SW480 (cell line): Measurements from ENCODE around the gene IRF5.
"Not testable (repeated sequence)": the region's sequence is repeated elsewhere in the genome, so short reads cannot be mapped to it uniquely, and the experiment has no call there.

Experiments used
- DNase-seq: peaks from one replicate; pipeline ENCODE4 v3.0.0-alpha.2; 2016; ENCODE audit warnings: low spot score

Gene IRF5

DNA sequence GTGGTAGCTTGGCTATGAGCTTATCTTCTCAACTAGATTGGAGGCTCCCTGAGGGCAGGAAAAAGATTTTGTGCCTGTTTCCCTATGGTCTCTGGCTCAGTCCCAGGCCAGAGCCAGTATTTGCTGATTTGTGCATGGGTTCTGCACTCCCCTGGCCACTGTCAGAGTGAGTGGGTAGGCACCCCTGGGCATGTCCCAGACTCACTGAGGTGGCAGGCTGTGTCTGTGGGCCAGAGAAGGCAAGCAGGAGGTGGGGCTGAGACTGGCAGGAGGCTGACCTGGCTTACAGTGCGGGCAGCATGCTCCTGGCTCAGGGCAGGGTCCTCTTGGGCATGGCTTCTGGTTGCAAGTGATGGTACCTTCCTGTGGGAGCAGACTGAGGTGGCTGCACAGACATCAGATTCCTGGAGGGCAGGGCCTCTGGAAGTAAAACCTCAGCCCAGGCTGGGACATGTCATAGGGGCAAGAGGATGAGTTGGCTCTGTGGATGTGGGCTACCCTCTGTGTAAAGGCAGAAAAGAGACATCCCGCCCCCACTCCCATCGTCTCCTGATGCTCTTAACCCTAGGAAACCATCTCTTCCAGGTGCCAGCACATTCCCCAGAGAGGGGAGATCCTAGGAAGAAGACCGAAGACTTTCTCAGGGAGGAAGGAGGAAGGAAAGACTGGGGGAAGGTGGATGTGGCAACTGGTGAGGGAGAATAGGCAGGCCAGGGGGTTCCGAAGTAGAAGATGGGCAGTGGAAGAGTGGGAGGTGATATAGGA, 31.5 kb upstream of the IRF5 start:
- DNase-seq, result no peak

GRCh38 chr7:128906766-128907559, 30.8 kb upstream of the IRF5 start:
- DNase-seq, result no peak

DNA sequence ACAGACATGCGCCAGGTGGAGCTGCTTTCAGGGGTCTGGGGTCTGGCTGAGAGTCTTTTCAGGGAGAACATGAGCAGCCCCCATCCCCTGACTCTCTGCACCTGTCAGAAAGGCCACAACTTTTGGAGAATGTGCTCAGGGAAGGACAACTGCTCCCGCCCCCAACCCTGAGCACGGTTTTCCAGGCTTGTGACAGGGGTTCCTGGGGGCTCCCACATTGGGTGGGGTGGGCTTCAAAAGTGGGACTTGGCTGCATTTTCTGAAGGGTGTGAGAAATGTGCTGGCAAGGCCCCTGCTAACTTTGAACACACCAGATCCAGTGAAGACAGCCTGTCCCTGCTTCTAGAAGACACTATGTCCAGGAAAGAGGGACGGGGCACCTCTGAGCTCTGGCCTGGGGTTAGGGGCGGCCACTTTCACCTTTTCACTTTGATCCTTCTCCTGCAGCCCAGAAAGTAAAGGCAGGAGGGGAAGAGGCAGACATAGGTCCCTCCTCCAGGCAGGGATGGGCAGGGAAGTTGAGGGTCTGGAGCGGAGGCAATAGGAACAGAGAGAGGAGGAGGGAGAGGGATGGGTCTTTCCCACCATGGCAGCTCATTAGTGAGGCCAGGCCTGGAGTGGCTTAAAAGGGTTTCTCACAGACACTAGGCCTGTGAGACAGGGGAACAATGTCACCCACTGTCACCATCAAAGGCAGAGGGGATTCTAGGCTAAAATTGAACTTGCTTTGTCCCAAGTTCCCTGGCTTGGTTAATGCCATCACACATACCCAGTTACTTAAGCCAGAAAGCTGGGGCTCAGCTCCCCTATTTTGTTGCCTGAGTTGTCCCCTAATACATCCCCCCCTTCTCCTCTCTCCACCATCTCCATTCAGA, 28.7 kb upstream of the IRF5 start:
- DNase-seq, result no peak

GRCh38 chr7:128909625-128910568, 27.8 kb upstream of the IRF5 start:
- no peak for DNase-seq

GRCh38 chr7:128910569-128910945, 27.2 kb upstream of the IRF5 start, which contains the start of gene KCP:
Gene KCP, minus strand, starts transcription at chr7:128910709. Its CDS starts 33 bp downstream, at chr7:128910676.
- no peak for DNase-seq

DNA sequence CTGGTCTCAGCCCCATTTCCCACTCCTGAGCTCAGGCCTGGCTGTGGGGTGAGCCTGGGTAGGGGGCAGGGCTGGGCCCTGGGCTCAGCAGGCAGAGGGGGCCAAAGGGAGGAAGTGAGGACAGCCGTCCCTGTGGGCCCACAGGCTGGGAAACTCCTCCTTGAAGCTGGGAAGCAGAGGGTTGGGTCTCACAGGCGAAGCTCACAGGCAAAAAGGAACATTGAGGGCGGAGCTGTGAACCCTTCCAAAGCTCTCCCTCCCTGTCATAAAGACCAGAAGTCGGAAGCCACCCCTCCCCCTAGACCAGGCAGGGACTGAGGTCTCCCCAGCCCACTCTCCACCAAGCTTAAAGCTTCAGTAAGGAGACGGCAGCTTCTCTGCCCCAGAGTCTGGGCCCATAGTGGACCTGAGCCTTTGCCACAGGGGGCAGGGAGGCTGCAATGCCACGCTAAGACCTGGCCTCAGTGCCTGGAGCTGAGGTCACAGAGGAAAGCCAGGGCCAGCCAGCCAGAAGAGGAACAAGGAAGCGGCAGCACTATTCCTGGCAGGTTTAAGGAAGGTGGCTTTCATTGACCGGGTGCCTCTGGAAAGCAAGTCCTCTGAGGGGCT, 26.2 kb upstream of the IRF5 start:
- DNase-seq, result no peak

GRCh38 chr7:128912281-128912680, 25.4 kb upstream of the IRF5 start:
- DNase-seq, result no peak

GRCh38 chr7:128912709-128913495, 24.8 kb upstream of the IRF5 start:
- not testable (repeated sequence) for DNase-seq

DNA sequence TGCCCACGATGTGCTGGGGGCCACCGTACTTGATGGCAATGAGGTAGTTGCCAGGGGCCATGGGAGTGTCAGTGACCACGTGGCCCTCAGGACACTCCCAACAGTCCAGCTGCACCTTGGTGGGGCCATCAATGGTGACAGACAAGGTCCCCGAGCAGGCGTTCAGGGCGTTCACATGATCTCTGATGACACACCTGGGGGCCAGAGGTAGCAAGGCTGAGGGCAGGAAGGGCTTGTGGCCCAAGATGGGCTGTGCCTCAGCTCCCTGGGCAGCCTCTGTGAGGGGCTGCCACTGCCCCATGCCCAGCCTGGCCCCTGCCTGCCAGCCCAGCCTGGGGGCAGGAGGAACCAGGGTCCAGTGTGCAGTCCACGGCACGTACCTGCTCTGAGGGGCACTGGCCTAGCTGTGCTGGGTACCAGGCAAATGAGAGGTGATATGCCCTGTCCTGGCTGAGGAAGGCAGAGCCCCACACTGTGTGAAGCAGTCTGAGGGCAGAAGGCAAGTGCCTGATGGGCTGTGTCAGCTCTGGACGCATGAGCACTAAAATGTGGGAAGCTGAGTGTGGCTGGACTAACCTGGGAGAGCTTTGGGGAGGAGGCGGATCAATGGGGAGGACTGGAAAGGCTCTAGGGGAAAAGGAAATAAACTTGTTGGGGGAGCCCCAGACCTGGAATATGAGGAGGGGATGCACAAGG, 23.7 kb upstream of the IRF5 start:
- no peak for DNase-seq

- no peak for DNase-seq
These were observed 23.1 kb upstream of the IRF5 start for GRCh38 chr7:128914566-128915151.

- DNase-seq, result no peak
These were observed 22.4 kb upstream of the IRF5 start for GRCh38 chr7:128915271-128915819.

GRCh38 chr7:128915841-128916642, 21.7 kb upstream of the IRF5 start:
- no peak for DNase-seq

DNA sequence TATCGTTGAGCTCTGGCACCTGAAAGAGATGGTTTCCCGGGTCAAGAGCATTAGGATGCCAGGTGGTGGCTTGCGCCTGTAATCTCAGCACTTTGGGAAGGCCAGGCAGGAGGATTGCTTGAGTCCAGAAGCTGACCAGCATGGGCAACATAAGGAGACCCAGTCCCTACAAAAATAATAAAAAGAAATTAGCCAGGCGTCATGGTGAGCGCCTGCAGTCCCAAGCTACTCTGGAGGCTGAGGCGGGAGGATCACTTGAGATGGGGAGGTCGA, 21.1 kb upstream of the IRF5 start:
- no peak for DNase-seq

DNA sequence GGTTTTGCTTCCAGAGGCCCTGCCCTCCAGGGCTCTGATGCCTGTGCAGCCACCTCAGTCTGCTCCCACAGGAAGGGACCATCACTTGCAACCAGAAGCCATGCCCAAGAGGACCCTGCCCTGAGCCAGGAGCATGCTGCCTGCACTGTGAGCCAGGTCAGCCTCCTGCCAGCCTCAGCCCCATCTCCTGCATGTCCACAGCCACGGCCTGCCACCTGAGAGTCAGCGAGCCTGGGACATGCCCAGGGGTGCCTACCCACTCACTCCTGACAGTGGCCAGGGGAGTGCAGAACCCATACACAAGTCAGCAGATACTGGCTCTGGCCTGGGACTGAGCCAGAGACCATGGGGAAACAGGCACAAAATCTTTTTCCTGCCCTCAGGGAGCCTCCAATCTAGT, 20.6 kb upstream of the IRF5 start:
- DNase-seq, result no peak

GRCh38 chr7:128918016-128918665, 19.6 kb upstream of the IRF5 start:
- DNase-seq, result no peak

DNA sequence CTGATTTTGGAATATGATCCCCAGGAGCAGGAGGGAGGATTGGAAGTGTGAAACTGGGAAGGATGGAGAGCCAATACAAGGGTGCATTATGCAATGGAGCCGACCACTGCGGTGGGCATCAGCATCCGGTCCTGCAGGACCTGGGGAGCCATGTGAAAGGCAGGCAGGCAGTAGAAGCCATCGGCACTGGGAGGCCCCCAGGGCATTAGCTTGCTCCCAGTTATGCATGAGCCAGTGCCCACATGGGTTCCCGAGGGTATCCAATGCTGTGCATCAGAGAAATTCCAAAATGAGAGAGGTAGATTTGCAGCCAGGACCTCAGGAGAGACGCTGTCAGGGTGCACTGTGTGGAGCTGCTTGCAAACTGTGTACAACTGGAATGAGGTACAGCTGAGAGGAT, 18.5 kb upstream of the IRF5 start:
- DNase-seq, result no peak
